DOHH2 (cell line): ENCODE results near the gene CCNYL1.

Source experiments
- H3F3A ChIP-seq: fragments of 200-600 bp; sonication (generic), shearing (Covaris generic); 2 replicates; pipeline ENCODE4 v1.6.0; 2016; ENCODE audit warnings: antibody characterized with exemption, mild to moderate bottlenecking; ENCODE audit not compliant: control insufficient read depth, insufficient read depth
- H3K27ac ChIP-seq: fragments of 200-600 bp; sonication (generic); 2 replicates; pipeline ENCODE4 v1.5.1; 2014; ENCODE audit warnings: low read depth, mild to moderate bottlenecking, low read length, moderate library complexity
- H3K27me3 ChIP-seq: fragments of 200-600 bp; sonication (generic); 2 replicates; pipeline ENCODE4 v1.6.1; 2014; ENCODE audit warnings: mild to moderate bottlenecking, low read length, mixed read lengths; ENCODE audit not compliant: control insufficient read depth
- H3K36me3 ChIP-seq: fragments of 200-600 bp; sonication (generic); 2 replicates; pipeline ENCODE4 v1.6.1; 2014; ENCODE audit warnings: mild to moderate bottlenecking, low read length, moderate library complexity, mixed read lengths; ENCODE audit not compliant: control insufficient read depth
- H3K4me1 ChIP-seq: fragments of 200-600 bp; sonication (generic); 2 replicates; pipeline ENCODE4 v1.6.1; 2014; ENCODE audit warnings: mild to moderate bottlenecking, low read length, mixed read lengths; ENCODE audit not compliant: control insufficient read depth
- H3K4me2 ChIP-seq: fragments of 200-600 bp; sonication (generic); 2 replicates; pipeline ENCODE4 v1.6.0; 2014; ENCODE audit warnings: mild to moderate bottlenecking, low read length, moderate library complexity
- H3K4me3 ChIP-seq: fragments of 200-600 bp; sonication (generic); 2 replicates; pipeline ENCODE4 v1.5.1; 2014; ENCODE audit warnings: mild to moderate bottlenecking, low read length, mixed read lengths
- H3K79me2 ChIP-seq: fragments of 200-600 bp; sonication (generic); 2 replicates; pipeline ENCODE4 v1.6.1; 2014; ENCODE audit warnings: mild to moderate bottlenecking, low read length, mixed read lengths; ENCODE audit not compliant: control insufficient read depth
- H3K9me2 ChIP-seq: fragments of 200-600 bp; sonication (generic); replicated peaks from 2 replicates; pipeline ENCODE4 v1.6.1; 2014; ENCODE audit warnings: mild to moderate bottlenecking, low read length, mixed read lengths; ENCODE audit not compliant: control insufficient read depth
- H3K9me3 ChIP-seq: fragments of 200-600 bp; sonication (generic); 2 replicates; pipeline ENCODE4 v1.6.1; 2014; ENCODE audit warnings: antibody characterized with exemption, low read length, mixed read lengths; ENCODE audit not compliant: control insufficient read depth, insufficient read depth
- H4K20me1 ChIP-seq: fragments of 200-600 bp; sonication (generic); 2 replicates; pipeline ENCODE4 v1.6.0; 2014; ENCODE audit warnings: low read depth, mild to moderate bottlenecking, antibody characterized with exemption, low read length, moderate library complexity; ENCODE audit not compliant: control insufficient read depth, insufficient read depth
- EZH2phosphoT487 ChIP-seq: fragments of 200-600 bp; sonication (generic); IDR thresholded peaks from 2 replicates; pipeline ENCODE4 v1.6.1; 2017; ENCODE audit warnings: borderline replicate concordance, mild to moderate bottlenecking, antibody characterized with exemption, low read length, moderate library complexity, mixed read lengths
- TF ChIP-seq, protein P1 (sequence below): fragments of 200-600 bp; sonication (generic); IDR thresholded peaks from one replicate; pipeline ENCODE4 v1.5.1; 2014; ENCODE audit warnings: antibody characterized with exemption, mild to moderate bottlenecking, low read depth, low read length; ENCODE audit not compliant: poor library complexity, severe bottlenecking

CCNYL1 gene

DNA sequence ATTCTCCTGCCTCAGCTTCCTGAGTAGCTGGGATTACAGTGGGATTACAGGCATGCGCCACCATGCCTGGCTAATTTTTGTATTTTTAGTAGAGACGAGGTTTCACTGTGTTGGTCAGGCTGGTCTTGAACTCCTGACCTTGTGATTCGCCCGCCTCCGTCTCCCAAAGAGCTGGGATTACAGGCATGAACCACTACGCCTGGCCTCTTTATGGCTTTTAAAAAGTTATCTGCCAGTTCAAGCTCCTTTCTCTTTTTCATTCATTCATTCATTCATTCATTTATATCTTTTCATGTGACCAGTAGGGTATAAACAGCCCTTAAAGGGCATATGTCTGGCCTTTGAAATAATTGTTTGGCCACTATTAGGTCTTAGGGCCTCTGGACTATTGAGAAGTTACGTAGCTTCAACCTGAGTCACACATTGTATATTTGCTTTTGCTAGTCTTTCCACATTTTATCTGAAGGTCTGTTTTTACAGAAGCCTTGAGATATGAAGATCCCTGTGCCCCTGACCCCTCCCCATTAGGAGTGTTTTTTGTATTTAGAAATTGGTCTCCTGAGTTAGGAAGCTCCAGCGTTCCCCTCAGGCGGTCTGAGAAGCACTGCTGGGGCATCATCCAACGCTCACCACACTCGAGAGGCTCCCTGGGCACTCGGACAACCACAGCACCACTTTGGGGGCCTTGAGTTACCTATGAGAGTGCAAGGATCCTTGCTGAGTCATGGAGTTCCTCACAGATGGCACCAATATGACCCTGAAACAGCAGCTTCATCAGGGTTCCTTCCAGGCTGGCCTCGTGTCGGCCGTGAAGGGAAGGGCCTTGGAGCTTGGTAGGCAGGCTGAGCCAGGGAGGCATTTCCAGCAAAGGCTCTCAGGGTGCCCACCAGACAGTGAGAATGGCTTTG, 36.5 kb downstream of the CCNYL1 start:
- no peak overlapping the region for H3K27ac ChIP-seq
- no peaks in the 10 kb centered on the region for H4K20me1 ChIP-seq
- no peaks in the 10 kb centered on the region for H3K79me2 ChIP-seq
- H3K36me3 ChIP-seq = peaks cover 10% of the 10 kb centered on the region; the same call in 1 of the 2 replicates
- no peaks in the 10 kb centered on the region for H3K9me3 ChIP-seq
- H3K27me3 ChIP-seq = no peaks in the 10 kb centered on the region
- no peaks in the 10 kb centered on the region for H3F3A ChIP-seq
- no peak for TF ChIP-seq EZH2phosphoT487
- TF ChIP-seq, protein P1, sequence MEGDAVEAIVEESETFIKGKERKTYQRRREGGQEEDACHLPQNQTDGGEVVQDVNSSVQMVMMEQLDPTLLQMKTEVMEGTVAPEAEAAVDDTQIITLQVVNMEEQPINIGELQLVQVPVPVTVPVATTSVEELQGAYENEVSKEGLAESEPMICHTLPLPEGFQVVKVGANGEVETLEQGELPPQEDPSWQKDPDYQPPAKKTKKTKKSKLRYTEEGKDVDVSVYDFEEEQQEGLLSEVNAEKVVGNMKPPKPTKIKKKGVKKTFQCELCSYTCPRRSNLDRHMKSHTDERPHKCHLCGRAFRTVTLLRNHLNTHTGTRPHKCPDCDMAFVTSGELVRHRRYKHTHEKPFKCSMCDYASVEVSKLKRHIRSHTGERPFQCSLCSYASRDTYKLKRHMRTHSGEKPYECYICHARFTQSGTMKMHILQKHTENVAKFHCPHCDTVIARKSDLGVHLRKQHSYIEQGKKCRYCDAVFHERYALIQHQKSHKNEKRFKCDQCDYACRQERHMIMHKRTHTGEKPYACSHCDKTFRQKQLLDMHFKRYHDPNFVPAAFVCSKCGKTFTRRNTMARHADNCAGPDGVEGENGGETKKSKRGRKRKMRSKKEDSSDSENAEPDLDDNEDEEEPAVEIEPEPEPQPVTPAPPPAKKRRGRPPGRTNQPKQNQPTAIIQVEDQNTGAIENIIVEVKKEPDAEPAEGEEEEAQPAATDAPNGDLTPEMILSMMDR = no peak
- no peaks in the 10 kb centered on the region for H3K4me1 ChIP-seq
- no peak overlapping the region for H3K4me2 ChIP-seq
- no peaks in the 10 kb centered on the region for H3K9me2 ChIP-seq
- H3K4me3 ChIP-seq = no peak overlapping the region

DNA sequence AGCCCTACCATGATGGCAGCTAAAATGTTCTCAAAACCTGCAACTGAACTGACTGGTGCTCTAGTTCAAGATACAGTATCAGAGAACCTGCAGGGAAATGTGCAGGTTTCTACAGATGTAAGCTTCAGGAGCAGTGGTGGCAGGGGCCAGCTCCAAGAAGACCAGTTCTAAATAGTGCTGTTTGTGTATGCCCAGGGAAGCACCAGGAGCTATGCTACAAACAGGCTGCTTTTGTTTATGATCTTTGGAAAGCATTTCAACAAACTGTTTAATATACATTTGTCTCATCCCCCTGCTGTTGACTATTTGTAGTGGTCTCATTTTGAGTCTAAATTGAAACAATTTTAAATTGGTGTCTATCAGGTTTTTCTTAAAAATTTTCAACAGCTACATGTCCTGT, 37.6 kb downstream of the CCNYL1 start:
- H3K9me3 ChIP-seq = no peaks in the 10 kb centered on the region
- H3K4me1 ChIP-seq = no peaks in the 10 kb centered on the region
- no peak overlapping the region for H3K4me2 ChIP-seq
- no peaks in the 10 kb centered on the region for H3K27me3 ChIP-seq
- no peaks in the 10 kb centered on the region for H3K9me2 ChIP-seq
- H3K4me3 ChIP-seq = no peak overlapping the region
- peaks cover 10% of the 10 kb centered on the region; the same call in 1 of the 2 replicates for H3K36me3 ChIP-seq
- H3F3A ChIP-seq = no peaks in the 10 kb centered on the region
- H3K27ac ChIP-seq = no peak overlapping the region
- no peaks in the 10 kb centered on the region for H4K20me1 ChIP-seq
- TF ChIP-seq EZH2phosphoT487 = no peak
- TF ChIP-seq, protein P1 = no peak
- H3K79me2 ChIP-seq = no peaks in the 10 kb centered on the region

DNA sequence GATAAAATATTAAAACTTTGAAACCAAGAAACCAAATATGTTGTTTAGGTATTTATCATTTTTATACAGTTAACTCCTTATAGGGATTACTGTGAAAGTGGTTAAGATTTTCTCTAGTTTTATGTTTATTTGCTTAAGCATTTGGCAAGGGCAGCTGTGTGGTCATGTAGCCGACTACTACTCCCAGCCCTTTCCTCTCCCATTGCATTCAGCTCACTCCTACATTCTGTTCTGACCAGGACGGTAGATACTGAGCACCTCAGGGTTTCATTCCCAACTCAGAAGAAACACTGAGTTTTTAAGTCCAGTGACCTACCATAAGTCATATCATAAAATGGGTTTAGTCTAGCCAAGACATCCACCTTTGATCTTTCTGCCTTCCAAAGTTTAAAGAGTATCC, 38.4 kb downstream of the CCNYL1 start:
- H3K27me3 ChIP-seq = no peaks in the 10 kb centered on the region
- no peak overlapping the region for H3K4me3 ChIP-seq
- no peaks in the 10 kb centered on the region for H3K79me2 ChIP-seq
- H4K20me1 ChIP-seq = no peaks in the 10 kb centered on the region
- no peaks in the 10 kb centered on the region for H3F3A ChIP-seq
- H3K9me2 ChIP-seq = no peaks in the 10 kb centered on the region
- H3K4me1 ChIP-seq = no peaks in the 10 kb centered on the region
- TF ChIP-seq, protein P1 = no peak
- TF ChIP-seq EZH2phosphoT487 = no peak
- no peaks in the 10 kb centered on the region for H3K9me3 ChIP-seq
- H3K36me3 ChIP-seq = peaks cover 10% of the 10 kb centered on the region; the same call in 1 of the 2 replicates
- no peak overlapping the region for H3K27ac ChIP-seq
- H3K4me2 ChIP-seq = no peak overlapping the region
